GM18508 (cell line): ENCODE measurements around the gene FFAR3.
"Not testable (repeated sequence)": the region's sequence is repeated elsewhere in the genome, so short reads cannot be mapped to it uniquely, and the experiment has no call there.

ENCODE experiments used
- ATAC-seq: cut with Tn5 transposase; IDR thresholded peaks from one replicate; pipeline ENCODE4 v1.9.1; 2021; ENCODE audit warnings: moderate number of reproducible peaks; ENCODE audit not compliant: insufficient read depth, unreplicated experiment

FFAR3 gene

GRCh38 chr19:35349614-35350521 lies 8.4 kb upstream of the FFAR3 start:
- ATAC-seq: no peak

- ATAC-seq: no peak
Observed at GRCh38 chr19:35350591-35350990, 7.7 kb upstream of the FFAR3 start.

DNA sequence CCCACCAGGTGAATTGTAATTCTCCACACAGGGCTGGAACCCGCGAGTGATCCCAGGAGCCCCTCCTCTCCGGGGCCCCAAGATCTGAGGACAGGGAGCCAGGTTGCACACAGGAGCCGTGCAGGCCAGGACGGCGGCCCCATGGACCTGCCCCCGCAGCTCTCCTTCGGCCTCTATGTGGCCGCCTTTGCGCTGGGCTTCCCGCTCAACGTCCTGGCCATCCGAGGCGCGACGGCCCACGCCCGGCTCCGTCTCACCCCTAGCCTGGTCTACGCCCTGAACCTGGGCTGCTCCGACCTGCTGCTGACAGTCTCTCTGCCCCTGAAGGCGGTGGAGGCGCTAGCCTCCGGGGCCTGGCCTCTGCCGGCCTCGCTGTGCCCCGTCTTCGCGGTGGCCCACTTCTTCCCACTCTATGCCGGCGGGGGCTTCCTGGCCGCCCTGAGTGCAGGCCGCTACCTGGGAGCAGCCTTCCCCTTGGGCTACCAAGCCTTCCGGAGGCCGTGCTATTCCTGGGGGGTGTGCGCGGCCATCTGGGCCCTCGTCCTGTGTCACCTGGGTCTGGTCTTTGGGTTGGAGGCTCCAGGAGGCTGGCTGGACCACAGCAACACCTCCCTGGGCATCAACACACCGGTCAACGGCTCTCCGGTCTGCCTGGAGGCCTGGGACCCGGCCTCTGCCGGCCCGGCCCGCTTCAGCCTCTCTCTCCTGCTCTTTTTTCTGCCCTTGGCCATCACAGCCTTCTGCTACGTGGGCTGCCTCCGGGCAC lies 6.7 kb upstream of the FFAR3 start:
- no peak for ATAC-seq

GRCh38 chr19:35352177-35352447 lies 6.1 kb upstream of the FFAR3 start:
- ATAC-seq: no peak

GRCh38 chr19:35352448-35353304 lies 5.6 kb upstream of the FFAR3 start:
- no peak for ATAC-seq

- no peak for ATAC-seq
Observed at GRCh38 chr19:35353635-35354034, 4.6 kb upstream of the FFAR3 start.

DNA sequence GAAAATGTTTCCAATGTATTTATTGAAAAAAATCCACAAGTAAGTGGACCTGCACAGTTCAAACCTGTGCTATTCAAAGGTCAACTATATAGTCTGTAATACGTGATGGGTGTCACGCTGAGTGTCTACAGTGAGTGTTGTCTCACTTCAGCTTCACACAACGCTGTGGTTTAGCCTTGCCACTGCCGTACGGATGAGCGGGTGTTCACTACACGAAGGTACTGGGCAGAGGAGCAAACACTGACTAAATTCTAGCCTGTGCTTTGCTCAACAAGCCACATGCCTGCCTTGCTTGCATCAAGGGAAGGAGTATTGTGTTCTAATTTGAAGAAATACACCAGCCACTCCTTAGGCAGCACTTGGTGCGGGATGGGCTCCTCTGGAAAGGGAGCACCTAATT lies 3.4 kb upstream of the FFAR3 start:
- no peak for ATAC-seq

DNA sequence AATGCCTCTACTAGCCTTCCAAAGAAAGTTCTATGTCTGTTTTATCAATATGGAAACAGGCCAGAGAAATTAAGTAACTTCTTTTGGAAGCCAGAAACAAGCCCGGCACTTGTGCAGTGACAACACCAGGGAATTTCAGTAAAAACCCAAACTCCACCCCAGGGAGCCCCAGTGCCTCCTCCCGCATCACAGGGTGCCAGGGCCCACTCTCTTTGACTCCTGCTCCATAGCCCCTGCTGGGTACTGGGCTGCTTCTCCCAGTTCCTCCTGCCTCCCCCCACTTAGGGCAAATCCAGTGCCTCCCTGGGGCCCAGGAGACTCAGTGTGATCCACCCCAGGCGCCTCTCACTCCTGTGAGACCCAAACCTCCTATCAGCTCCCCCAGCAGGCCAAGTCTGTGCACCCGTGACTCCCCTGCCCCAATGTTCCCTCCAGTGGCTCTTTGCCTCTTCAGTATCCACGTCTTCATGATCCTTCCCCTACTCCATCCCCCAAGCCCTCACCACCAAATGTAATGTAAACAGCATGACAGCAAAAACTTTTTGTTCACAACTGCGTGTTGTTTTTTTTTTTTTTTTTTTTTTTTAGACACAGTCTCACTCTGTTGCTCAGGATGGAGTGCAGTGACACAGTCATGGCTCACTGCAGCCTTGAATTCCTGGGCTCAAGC lies 2.3 kb upstream of the FFAR3 start:
- ATAC-seq: no peak

DNA sequence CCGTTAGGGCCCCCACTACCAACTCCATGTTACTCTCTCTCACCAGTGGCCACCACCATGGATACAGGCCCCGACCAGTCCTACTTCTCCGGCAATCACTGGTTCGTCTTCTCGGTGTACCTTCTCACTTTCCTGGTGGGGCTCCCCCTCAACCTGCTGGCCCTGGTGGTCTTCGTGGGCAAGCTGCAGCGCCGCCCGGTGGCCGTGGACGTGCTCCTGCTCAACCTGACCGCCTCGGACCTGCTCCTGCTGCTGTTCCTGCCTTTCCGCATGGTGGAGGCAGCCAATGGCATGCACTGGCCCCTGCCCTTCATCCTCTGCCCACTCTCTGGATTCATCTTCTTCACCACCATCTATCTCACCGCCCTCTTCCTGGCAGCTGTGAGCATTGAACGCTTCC lies 574 bp downstream of the FFAR3 start:
- not testable (repeated sequence) for ATAC-seq

DNA sequence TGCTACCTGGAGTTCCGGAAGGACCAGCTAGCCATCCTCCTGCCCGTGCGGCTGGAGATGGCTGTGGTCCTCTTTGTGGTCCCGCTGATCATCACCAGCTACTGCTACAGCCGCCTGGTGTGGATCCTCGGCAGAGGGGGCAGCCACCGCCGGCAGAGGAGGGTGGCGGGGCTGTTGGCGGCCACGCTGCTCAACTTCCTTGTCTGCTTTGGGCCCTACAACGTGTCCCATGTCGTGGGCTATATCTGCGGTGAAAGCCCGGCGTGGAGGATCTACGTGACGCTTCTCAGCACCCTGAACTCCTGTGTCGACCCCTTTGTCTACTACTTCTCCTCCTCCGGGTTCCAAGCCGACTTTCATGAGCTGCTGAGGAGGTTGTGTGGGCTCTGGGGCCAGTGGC lies 1.1 kb downstream of the FFAR3 start:
- ATAC-seq: not testable (repeated sequence)

GRCh38 chr19:35360081-35360480 lies 1.8 kb downstream of the FFAR3 start:
- not testable (repeated sequence) for ATAC-seq

- ATAC-seq: no peak
Observed at GRCh38 chr19:35360880-35361420, 2.7 kb downstream of the FFAR3 start.

GRCh38 chr19:35362261-35363000 lies 4.2 kb downstream of the FFAR3 start:
- no peak for ATAC-seq

GRCh38 chr19:35363001-35363590 lies 4.8 kb downstream of the FFAR3 start:
- ATAC-seq: no peak

DNA sequence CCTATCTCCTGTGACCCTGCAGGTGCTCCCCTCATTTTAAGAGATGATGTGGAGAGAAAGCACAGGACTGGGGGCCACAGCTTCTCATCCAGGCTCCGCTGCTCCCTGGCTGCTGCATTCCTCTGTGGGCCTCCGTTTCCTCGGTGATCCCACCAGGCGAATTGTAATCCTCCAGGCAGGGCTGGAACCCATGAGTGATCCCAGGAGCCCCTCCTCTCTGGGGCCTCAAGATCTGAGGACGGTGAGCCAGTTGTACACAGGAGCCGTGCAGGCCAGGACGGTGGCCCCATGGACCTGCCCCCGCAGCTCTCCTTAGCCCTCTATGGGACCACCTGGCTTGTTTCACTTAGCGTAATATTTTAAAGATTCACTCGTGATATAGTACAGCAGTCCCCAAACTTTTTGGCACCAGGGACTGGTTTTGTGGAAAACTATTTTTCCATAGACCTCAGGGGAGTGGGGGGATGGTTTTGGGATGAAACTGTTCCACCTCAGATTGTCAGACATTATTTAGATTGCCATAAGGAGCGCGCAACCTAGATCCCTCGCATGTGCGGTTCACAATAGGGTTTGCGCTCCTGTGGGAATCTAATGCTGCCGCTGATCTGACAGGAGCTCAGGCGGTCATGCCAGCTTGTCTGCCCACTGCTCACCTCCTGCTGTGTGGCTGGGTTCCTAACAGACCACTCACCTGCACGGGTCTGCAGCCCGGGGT lies 5.6 kb downstream of the FFAR3 start:
- ATAC-seq: no peak

DNA sequence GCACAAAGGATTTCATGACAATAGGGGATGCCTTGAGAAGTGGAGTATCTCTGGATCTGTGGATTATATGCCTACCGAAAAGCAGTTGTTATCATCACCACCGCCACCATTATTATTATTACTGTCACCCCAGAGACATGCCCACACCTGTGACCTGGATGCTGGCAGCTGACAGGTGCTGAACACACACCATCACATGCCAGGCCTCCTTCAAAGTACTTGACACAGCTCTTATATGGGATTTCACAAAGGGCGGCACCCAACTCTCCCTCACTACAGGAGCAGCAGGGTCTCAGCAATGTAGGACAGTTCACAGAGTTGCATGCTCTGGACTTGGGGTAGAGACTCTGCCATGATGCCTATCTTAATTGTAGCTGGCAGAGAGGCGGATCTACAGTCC lies 7.0 kb downstream of the FFAR3 start:
- ATAC-seq: no peak

- ATAC-seq: no peak
Observed at GRCh38 chr19:35368378-35368777, 10.1 kb downstream of the FFAR3 start.

- ATAC-seq: no peak
Observed at GRCh38 chr19:35369522-35369921, 11.3 kb downstream of the FFAR3 start.
